Endothelial cell of umbilical vein (primary cell): ENCODE results near the gene PLAC1.

Source experiments
- CTCF ChIP-seq, 2 donors: IDR thresholded peaks; 1 replicate in 1 of 2; 2 replicates in 1 of 2; pipeline ENCODE4 v1.5.1; 2011; ENCODE audit warnings: low read length in 2 of 2, mild to moderate bottlenecking in 2 of 2, moderate library complexity in 2 of 2, control low read depth in 1 of 2, inconsistent platforms in 1 of 2, low read depth in 1 of 2; ENCODE audit not compliant: insufficient read depth in 1 of 2; ENCODE audit errors: extremely low read depth in 1 of 2
- EZH2 ChIP-seq: IDR thresholded peaks from 2 replicates; pipeline ENCODE4 v1.6.1; 2012; ENCODE audit warnings: borderline replicate concordance, low read depth, mild to moderate bottlenecking, moderate library complexity, low read length, inconsistent platforms; ENCODE audit not compliant: severe bottlenecking
- GATA2 ChIP-seq: IDR thresholded peaks from 2 replicates; pipeline ENCODE4 v1.7.0; 2011; ENCODE audit warnings: low read depth, mild to moderate bottlenecking, moderate library complexity, mixed read lengths, low read length; ENCODE audit not compliant: insufficient read length, insufficient read depth
- MAX ChIP-seq: IDR thresholded peaks from 2 replicates; pipeline ENCODE4 v1.6.1; 2011; ENCODE audit not compliant: insufficient read depth, insufficient read length
- MYC ChIP-seq: IDR thresholded peaks from one replicate; pipeline ENCODE4 v1.6.1; 2011; ENCODE audit warnings: mild to moderate bottlenecking, low read depth, low read length
- POLR2A ChIP-seq: IDR thresholded peaks from 2 replicates; pipeline ENCODE4 v1.6.1; 2012; ENCODE audit warnings: low read depth, mild to moderate bottlenecking, control low read depth, low read length
- POLR2AphosphoS5 ChIP-seq: IDR thresholded peaks from 2 replicates; pipeline ENCODE4 v1.6.1; 2012; ENCODE audit warnings: low read depth, mild to moderate bottlenecking, control low read depth, low read length, moderate library complexity; ENCODE audit not compliant: insufficient read depth

- no peak for TF ChIP-seq CTCF (IDR thresholded peaks at IDR 0.05; ENCODE audit: extremely low read depth in 1 of 2, insufficient read depth in 1 of 2, low read depth in 1 of 2, low read length in 2 of 2)
- TF ChIP-seq POLR2AphosphoS5 = no peak
- no peak for TF ChIP-seq POLR2A
- TF ChIP-seq EZH2 = no peak
- no peak for TF ChIP-seq MAX
- TF ChIP-seq GATA2 = no peak
- no peak for TF ChIP-seq MYC
These were observed 120.0 kb downstream of the PLAC1 start for GRCh38 chrX:134538316-134538715.
